Stimulated activated CD8-positive, alpha-beta memory T cell treated with anti-CD3 and anti-CD28 coated beads, Interleukin-4, amount 100 ng/mL, for 4 hours (primary cell): Measurements from ENCODE around the gene ULBP3.
"Not testable (repeated sequence)": the region's sequence is repeated elsewhere in the genome, so short reads cannot be mapped to it uniquely, and the experiment has no call there.

Experiments used
- DNase-seq, 2 donors: peaks; one replicate each; pipeline ENCODE4 v3.0.0-alpha.2; 2020; ENCODE audit warnings: low read depth in 2 of 2, low spot score in 1 of 2

ULBP3 gene

DNA sequence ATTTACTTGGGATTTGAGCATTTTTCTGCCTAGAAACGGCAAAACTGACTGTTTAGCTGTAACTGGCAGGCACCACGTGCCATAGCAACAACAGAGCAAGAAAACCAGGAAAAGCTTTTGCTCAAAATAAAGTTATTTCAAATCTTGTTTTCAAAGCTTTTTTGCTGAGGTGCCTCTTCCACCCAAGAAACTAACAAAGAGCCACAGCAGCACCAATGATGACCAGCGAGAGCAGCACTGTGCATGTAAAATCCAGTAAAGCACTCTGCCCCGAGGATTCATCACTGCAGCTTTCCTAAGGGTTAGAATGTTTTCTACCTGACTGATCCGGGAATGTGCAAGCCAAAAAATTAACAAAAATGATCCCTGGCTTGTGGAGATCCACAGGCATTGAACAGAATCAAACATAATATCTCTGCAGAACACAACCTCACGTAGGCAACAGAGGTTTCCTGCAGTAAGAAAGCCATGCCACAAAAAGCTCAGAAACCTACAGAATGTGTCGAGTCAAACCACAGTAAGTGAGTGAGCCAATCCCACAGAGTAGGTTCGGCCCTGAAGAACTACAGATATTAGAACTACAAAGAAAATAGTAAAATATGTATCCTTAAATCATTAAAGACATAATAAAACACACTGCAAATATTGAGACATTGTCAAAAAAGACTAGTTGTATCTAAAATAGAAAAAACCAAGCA, 7.4 kb upstream of the ULBP3 start:
- DNase-seq: no peak

DNA sequence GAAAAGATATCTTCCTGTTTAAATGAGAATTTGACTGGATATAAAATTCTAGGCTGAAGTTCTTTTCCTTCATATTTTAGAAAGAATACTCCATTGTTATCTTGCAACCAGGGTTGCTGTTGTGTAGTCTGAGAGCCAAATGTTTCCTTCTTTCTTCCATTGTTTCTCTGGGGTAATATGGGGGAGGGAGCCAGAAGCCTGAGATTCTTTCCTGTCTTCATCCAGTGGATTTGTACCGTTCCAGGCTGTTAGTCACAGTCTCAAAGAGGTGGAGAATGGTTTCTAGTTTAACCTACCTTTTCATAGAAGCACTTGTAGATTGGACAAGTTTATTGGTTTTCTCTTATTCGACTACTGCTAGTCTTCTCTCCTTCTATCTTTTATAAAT, 6.1 kb upstream of the ULBP3 start:
- DNase-seq: no peak

DNA sequence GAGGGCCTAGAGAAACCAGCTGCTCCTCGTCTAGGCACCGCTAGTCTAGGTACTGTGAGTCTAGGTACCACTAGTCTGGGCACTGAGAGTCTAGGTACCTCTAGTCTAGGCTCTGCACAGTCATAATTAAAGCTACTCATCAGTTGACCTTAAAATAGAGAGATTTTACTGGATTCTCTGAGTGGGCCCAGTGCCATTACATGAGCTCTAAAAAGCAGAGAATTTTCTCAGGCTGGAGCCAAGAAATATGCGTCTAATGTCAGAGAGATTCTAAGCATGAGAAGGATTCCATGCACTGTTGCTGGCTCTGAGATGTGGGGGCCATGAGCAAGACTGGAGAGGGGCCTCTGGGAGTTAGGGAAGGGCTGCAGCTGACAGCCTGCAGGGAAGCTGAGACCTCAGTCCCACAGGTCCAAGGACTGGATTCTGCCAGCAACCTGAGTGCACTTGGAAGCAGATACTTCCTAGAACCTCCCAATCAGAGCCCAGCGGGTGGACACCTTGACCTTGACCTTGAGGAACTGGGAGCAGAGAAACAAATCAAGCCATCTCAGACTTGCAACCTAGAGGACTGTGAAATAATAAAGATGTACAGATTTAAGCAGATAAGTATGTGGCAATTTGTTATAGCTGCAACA, 5.6 kb upstream of the ULBP3 start:
- not testable (repeated sequence) for DNase-seq

GRCh38 chr6:150072201-150072600, 3.3 kb upstream of the ULBP3 start:
- peak in 1 of 2 donors; percentile 19 for DNase-seq

DNA sequence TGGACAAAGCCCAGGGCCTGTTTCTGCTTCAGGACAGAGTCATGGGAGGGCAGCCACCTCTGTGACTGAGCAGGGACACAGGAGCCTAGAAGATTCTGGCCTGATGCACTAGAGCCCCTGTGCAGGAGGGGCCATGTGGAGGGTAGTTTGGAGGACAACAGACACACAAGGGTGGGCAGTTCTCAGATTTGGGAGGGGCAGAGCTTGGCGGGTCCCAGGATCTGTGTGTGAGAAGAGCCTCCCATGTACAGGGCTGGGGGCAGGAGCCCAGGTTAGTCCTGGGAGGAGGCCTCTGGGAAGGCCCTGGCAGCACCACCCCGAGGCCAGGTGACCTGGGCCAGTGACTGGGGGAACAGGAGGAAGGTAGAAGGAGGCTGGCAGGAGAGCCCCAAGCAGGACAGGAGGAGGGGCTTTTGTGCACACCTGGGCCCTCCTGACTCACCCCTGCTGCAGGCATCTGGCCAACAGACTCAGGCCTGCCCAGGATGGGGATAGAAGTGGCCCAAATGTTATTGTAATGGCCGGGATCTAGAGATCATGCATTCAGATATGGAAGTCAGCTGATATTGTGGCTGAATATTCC, 1.4 kb upstream of the ULBP3 start:
- no peak for DNase-seq

DNA sequence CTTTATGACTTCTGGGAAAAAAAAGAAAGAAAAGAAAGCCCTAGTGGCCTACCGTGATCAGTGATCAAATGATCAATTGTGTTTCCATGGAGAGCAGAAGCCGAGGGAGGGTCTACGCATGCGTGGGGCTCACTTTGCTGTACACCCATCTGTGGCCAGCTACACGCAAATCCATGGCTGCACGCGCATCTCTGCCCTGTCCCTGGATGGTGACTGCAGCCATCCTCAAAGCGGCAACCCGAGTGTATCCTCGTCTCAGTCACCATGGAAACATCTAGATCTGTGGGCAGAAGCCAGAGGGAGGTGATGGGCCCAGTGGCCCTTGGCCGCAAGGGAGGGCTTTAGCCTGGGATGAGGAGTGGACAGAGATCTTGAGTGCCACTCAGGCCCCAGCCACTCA, 785 bp upstream of the ULBP3 start:
- DNase-seq: no peak

GRCh38 chr6:150068151-150068550, 770 bp downstream of the ULBP3 start:
- DNase-seq: no peak

DNA sequence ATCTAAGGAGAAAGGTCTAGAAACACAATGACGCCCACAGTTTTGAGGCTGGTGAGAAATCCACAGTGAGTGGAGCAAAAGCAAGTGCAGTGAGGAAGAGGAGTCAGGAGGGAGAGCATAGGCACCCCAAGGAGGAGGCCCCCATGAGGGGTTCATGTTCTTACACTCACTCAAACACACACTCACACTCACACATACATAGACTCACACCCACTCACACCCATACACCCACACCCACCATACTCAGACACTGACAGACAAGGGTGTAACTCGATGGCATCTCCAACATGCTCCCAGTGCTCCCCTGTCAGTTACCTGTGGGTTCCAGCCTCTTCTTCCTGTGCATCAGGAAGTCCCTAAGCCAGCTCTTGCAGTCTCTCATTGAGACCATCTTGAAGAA, 3.8 kb downstream of the ULBP3 start:
- no peak for DNase-seq

DNA sequence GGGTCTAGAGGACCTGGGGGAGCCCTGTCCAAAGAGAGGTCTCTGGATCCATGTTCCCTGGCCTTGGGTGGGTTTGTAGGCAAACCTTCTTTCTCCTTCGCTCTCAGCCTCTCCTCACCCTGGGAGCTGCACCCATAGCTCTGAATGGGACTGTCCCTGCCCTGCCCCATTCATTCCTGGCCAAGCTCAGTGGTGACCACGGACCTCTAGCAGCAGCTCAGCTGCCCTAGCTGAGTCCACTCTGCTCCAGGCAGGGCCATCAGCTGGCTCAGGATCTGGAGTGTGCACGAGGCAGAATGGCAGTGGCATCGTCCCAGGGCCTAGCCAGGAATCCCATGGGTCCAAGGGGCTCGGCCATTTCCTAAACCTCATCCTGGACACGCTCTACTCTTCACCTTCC, 5.3 kb downstream of the ULBP3 start:
- DNase-seq: no peak

GRCh38 chr6:150059973-150060372, 8.9 kb downstream of the ULBP3 start:
- not testable (repeated sequence) for DNase-seq

GRCh38 chr6:150058986-150059385, 9.9 kb downstream of the ULBP3 start:
- DNase-seq: no peak

DNA sequence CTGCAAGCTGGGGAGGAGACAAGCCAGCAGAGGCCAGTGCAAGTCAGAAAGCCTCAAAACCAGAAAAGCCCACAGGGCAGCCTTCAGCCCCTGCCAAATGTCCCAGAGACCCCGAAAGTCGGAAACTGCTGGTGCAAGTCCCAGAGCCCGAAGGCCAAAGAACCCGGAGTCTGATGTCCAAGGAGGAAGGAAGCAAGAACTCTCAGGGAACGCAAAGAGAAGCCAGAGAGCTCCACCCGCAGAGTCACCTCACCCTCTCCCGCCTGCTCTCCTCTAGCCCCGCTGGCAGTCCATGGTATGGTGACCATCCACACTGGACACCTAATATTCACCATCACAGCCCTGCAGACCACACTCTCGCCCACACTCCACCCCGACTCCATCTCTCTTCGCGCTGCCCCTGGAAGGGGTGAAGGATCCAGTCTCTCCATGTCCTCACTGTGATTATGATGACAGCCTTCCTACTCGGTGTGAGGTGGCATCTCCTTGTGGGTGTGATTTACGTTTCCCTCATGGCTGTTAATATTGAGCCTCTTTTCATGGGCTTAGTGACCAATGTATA, 10.6 kb downstream of the ULBP3 start:
- DNase-seq: no peak

GRCh38 chr6:150057501-150057951, 11.4 kb downstream of the ULBP3 start:
- DNase-seq: no peak

- no peak for DNase-seq
Measured at GRCh38 chr6:150056916-150057315, 12.0 kb downstream of the ULBP3 start.

GRCh38 chr6:150056156-150056555, 12.8 kb downstream of the ULBP3 start:
- no peak for DNase-seq

DNA sequence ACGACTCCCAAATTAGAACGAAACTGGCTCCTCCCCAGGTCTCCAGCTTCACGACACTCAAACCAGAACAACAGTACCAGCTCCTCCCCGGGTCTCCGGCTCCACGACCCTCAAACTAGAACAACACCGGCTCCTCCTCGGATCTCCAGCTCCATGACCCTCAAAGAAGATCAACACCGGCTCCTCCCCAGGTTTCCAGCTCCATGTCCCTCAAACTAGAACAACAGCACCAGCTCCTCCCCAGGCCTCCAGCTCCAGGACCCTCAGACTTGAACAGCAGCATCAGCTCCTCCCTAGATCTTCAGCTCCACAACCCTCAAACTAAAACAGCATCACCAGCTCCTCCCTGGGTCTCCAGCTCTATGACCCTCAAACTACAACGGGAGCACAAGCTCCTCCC, 13.8 kb downstream of the ULBP3 start:
- no peak for DNase-seq

DNA sequence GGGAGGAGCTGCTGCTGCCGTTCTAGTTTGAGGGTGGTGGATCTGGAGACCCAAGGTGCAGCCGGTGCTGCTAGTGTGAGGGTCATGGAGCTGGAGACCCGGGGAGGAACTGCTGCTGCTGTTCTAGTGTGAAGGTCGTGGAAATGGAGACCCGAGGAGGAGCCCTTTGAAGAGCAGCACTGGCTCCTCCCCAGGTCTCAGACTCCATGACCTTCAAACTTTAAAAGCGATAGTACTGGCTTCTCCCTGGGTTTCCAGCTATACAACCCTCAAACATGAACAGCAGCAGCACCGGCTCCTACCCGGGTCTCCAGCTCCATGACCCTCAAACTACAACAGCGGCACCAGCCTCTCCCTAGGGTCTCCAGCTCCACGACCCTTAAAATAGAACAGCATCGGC, 15.5 kb downstream of the ULBP3 start:
- no peak for DNase-seq

GRCh38 chr6:150050846-150051245, 18.1 kb downstream of the ULBP3 start:
- DNase-seq: no peak

GRCh38 chr6:150048099-150048498, 20.8 kb downstream of the ULBP3 start:
- DNase-seq: no peak

DNA sequence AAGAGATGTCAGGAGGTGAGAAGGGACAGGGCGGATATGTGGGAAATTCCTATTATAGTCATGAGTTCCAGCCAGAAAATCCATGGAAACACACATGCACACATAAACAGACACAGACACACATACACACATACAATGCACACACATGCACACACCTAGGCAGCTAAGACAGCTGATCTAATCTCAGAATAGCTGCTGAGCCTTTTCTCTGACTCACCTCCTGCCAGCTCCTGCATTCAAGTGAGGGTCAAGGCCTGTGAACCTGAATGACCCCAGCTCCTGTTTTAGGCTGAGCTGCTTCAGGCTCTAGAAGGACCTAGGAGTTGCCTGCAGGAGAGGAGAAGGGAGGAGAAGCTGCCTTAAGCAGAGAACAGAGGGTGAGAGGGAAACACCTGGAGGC, 22.0 kb downstream of the ULBP3 start:
- no peak for DNase-seq

- no peak for DNase-seq
Measured at GRCh38 chr6:150044621-150045145, 24.2 kb downstream of the ULBP3 start.
